ENCODE measurements around the gene RPS3. TPM values are rescaled to one million over a fixed set of nuclear protein-coding genes. Genes with fewer than 3 reads are reported as not detected.

RPS3 gene
- total and polyA plus RNA-seq, 4 donors = 1,036 to 2,813 (median 2,148) TPM

- Histone ChIP-seq H3K4me3 (no peak overlapping the region), H3K9me3 (ENCODE audit: control insufficient read depth in 4 of 4, insufficient read depth in 3 of 4, low read length in 3 of 4) (peaks cover 0 to 2% (median 0%) of the 10 kb centered on the region in 4 donors), H3K9ac (ENCODE audit: insufficient read depth in 1 of 2, low read length in 2 of 2) (no peak overlapping the region), H3K27me3 (ENCODE audit: control insufficient read depth in 3 of 3, insufficient read depth in 3 of 3, low read length in 2 of 3) (no peaks in the 10 kb centered on the region), H3K27ac (ENCODE audit: low read depth in 1 of 2, low read length in 1 of 2) (peak overlapping the region in 1 of 2 donors; percentile 71), H3K36me3 (ENCODE audit: control insufficient read depth in 4 of 4, insufficient read depth in 4 of 4, low read length in 4 of 4) (no peaks in the 10 kb centered on the region), H3K4me1 (ENCODE audit: control insufficient read depth in 5 of 5, insufficient read depth in 5 of 5, low read length in 5 of 5) (peaks cover 0 to 7% (median 4%) of the 10 kb centered on the region in 5 donors)
- TF ChIP-seq CTCF (IDR thresholded peaks at IDR 0.05; ENCODE audit: control extremely low read depth, extremely low read depth) = peak; percentile 98
- WGBS, 2 donors = 21 to 24% methylated on average over 24 of the region's 24 CpGs
- ATAC-seq (ENCODE audit: insufficient read depth, low FRiP score) (peak; percentile 73), DNase-seq (peak; percentile 69 to 80 (median 73))
These were observed 14.8 kb upstream of the RPS3 start for GRCh38 chr11:75384438-75385080.

- Histone ChIP-seq H3K4me3 (no peak overlapping the region), H3K9me3 (ENCODE audit: control insufficient read depth in 4 of 4, insufficient read depth in 3 of 4, low read length in 3 of 4) (peaks cover 0 to 2% (median 0%) of the 10 kb centered on the region in 4 donors), H3K9ac (ENCODE audit: insufficient read depth in 1 of 2, low read length in 2 of 2) (no peak overlapping the region), H3K27ac (ENCODE audit: low read depth in 1 of 2, low read length in 1 of 2) (peak overlapping the region in 1 of 2 donors; percentile 0), H3K4me1 (ENCODE audit: control insufficient read depth in 5 of 5, insufficient read depth in 5 of 5, low read length in 5 of 5) (peaks cover 0 to 4% (median 0%) of the 10 kb centered on the region in 5 donors), H3K36me3 (ENCODE audit: control insufficient read depth in 4 of 4, insufficient read depth in 4 of 4, low read length in 4 of 4) (no peaks in the 10 kb centered on the region), H3K27me3 (ENCODE audit: control insufficient read depth in 3 of 3, insufficient read depth in 3 of 3, low read length in 2 of 3) (no peaks in the 10 kb centered on the region)
- 59 to 86% methylated on average over 3 of the region's 3 CpGs for WGBS, 2 donors
- no peak for DNase-seq
- TF ChIP-seq CTCF (IDR thresholded peaks at IDR 0.05; ENCODE audit: control extremely low read depth, extremely low read depth) = no peak
- no peak for ATAC-seq (ENCODE audit: insufficient read depth, low FRiP score)
These were observed 12.2 kb upstream of the RPS3 start for GRCh38 chr11:75386942-75387630.

GRCh38 chr11:75387736-75388294, 11.5 kb upstream of the RPS3 start:
- no peak for DNase-seq
- Histone ChIP-seq H3K4me3 (no peak overlapping the region), H3K27ac (ENCODE audit: low read depth in 1 of 2, low read length in 1 of 2) (no peak overlapping the region), H3K27me3 (ENCODE audit: control insufficient read depth in 3 of 3, insufficient read depth in 3 of 3, low read length in 2 of 3) (no peaks in the 10 kb centered on the region), H3K9ac (ENCODE audit: insufficient read depth in 1 of 2, low read length in 2 of 2) (no peak overlapping the region), H3K4me1 (ENCODE audit: control insufficient read depth in 5 of 5, insufficient read depth in 5 of 5, low read length in 5 of 5) (peaks cover 0 to 4% (median 0%) of the 10 kb centered on the region in 5 donors), H3K36me3 (ENCODE audit: control insufficient read depth in 4 of 4, insufficient read depth in 4 of 4, low read length in 4 of 4) (no peaks in the 10 kb centered on the region), H3K9me3 (ENCODE audit: control insufficient read depth in 4 of 4, insufficient read depth in 3 of 4, low read length in 3 of 4) (peaks cover 0 to 2% (median 0%) of the 10 kb centered on the region in 4 donors)
- WGBS, 2 donors = 74 to 84% methylated on average over 3 of the region's 3 CpGs
- TF ChIP-seq CTCF (IDR thresholded peaks at IDR 0.05; ENCODE audit: control extremely low read depth, extremely low read depth) = no peak
- ATAC-seq (ENCODE audit: insufficient read depth, low FRiP score) = no peak

Measured in lung (tissue), 12 donors.